ENCODE measurements around the gene ZC3H7A.
"Not testable (repeated sequence)": the region's sequence is repeated elsewhere in the genome, so short reads cannot be mapped to it uniquely, and the experiment has no call there.

GRCh38 chr16:11818970-11819369, 21.9 kb upstream of the ZC3H7A start:
- TF ChIP-seq, protein P1, sequence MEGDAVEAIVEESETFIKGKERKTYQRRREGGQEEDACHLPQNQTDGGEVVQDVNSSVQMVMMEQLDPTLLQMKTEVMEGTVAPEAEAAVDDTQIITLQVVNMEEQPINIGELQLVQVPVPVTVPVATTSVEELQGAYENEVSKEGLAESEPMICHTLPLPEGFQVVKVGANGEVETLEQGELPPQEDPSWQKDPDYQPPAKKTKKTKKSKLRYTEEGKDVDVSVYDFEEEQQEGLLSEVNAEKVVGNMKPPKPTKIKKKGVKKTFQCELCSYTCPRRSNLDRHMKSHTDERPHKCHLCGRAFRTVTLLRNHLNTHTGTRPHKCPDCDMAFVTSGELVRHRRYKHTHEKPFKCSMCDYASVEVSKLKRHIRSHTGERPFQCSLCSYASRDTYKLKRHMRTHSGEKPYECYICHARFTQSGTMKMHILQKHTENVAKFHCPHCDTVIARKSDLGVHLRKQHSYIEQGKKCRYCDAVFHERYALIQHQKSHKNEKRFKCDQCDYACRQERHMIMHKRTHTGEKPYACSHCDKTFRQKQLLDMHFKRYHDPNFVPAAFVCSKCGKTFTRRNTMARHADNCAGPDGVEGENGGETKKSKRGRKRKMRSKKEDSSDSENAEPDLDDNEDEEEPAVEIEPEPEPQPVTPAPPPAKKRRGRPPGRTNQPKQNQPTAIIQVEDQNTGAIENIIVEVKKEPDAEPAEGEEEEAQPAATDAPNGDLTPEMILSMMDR (IDR thresholded peaks at IDR 0.05; ENCODE audit: control extremely low read depth in 1 of 3, insufficient read depth in 1 of 3, low read depth in 1 of 3, low read length in 3 of 3): not testable (repeated sequence)
- TF ChIP-seq SIN3A (conservative IDR thresholded peaks at IDR 0.05 in 1 of 2, IDR thresholded peaks at IDR 0.05 in 1 of 2; ENCODE audit: low read depth in 1 of 2, low read length in 2 of 2); POLR2AphosphoS5 (IDR thresholded peaks at IDR 0.05; ENCODE audit: low read depth, low read length); TAF1 (IDR thresholded peaks at IDR 0.05; ENCODE audit: low read depth, low read length); TBP (IDR thresholded peaks at IDR 0.05; ENCODE audit: low read depth, low read length); POLR2A (IDR thresholded peaks at IDR 0.05; ENCODE audit: control extremely low read depth in 1 of 2, low read depth in 2 of 2, low read length in 2 of 2); MAFK (IDR thresholded peaks at IDR 0.05; ENCODE audit: low read depth, low read length); ATF2 (IDR thresholded peaks at IDR 0.05; ENCODE audit: low read length); EZH2 (IDR thresholded peaks at IDR 0.05; ENCODE audit: low read depth, low read length, severe bottlenecking); SP1 (IDR thresholded peaks at IDR 0.05; ENCODE audit: low read depth, low read length); SIRT6 (IDR thresholded peaks at IDR 0.05; ENCODE audit: low read length); JUN (IDR thresholded peaks at IDR 0.05; ENCODE audit: low read depth, low read length): not testable (repeated sequence)
- TF ChIP-seq, protein P2, sequence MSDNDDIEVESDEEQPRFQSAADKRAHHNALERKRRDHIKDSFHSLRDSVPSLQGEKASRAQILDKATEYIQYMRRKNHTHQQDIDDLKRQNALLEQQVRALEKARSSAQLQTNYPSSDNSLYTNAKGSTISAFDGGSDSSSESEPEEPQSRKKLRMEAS (IDR thresholded peaks at IDR 0.05): not testable (repeated sequence)
- TF ChIP-seq, protein P3, sequence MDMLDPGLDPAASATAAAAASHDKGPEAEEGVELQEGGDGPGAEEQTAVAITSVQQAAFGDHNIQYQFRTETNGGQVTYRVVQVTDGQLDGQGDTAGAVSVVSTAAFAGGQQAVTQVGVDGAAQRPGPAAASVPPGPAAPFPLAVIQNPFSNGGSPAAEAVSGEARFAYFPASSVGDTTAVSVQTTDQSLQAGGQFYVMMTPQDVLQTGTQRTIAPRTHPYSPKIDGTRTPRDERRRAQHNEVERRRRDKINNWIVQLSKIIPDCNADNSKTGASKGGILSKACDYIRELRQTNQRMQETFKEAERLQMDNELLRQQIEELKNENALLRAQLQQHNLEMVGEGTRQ (IDR thresholded peaks at IDR 0.05; ENCODE audit: low read length): not testable (repeated sequence)
